IPS DF 4.7 (cell line): Measurements from ENCODE around the gene FAM171A1.
"Not testable (repeated sequence)": the region's sequence is repeated elsewhere in the genome, so short reads cannot be mapped to it uniquely, and the experiment has no call there.

Experiments used
- DNase-seq: peaks from one replicate; pipeline ENCODE4 v3.0.0-alpha.2; 2013; ENCODE audit warnings: low spot score; ENCODE audit errors: extremely low read depth

The FAM171A1 gene

GRCh38 chr10:15290671-15291070 lies 80.4 kb downstream of the FAM171A1 start:
- no peak for DNase-seq

GRCh38 chr10:15290150-15290549 lies 80.9 kb downstream of the FAM171A1 start:
- DNase-seq: no peak

- no peak for DNase-seq
These were observed 90.1 kb downstream of the FAM171A1 start for GRCh38 chr10:15280974-15281373.

DNA sequence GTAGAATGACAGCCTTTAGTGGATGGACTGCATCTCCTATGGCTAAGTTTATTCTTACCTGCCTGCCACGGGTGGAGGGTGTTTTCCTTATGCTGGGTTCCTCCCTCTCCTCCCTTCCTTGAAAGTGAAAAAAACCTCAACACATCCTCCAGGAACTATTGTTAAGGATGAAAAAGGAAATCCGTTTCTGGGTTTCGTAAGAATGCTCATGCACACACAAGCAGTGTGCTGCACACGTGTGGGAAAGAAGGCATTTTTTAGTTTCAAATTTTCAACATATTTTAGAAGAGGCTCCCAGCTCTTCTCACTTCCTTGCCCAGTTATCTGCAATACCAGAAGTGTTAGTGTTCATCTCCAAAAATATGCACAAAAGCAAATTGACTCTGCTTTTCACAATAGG lies 90.6 kb downstream of the FAM171A1 start:
- DNase-seq: no peak

DNA sequence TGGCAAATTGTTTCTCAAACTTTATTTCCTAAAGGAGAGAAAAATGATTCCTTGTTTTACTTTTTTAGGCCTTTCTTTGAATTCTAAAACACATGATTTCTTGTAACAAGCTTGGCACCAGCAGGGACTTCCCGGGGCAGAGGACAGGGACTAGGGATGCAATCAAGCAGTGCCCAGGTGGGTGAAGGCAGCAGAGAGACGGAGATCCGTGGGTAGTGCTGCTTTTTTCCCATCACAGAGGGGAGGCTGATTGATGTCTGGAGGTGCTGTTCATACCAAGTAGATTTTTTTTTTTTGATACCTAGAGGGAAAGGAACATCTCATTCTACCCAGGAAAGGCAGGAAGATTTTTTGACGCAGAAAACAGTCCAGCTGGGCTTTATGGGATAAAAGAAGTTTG lies 91.9 kb downstream of the FAM171A1 start:
- DNase-seq: no peak

GRCh38 chr10:15278786-15279185 lies 92.3 kb downstream of the FAM171A1 start:
- no peak for DNase-seq

- not testable (repeated sequence) for DNase-seq
These were observed 95.0 kb downstream of the FAM171A1 start for GRCh38 chr10:15276039-15276438.

- not testable (repeated sequence) for DNase-seq
These were observed 101.3 kb downstream of the FAM171A1 start for GRCh38 chr10:15269838-15270237.

- no peak for DNase-seq
These were observed 103.6 kb downstream of the FAM171A1 start for GRCh38 chr10:15267496-15267895.

- DNase-seq: no peak
These were observed 105.0 kb downstream of the FAM171A1 start for GRCh38 chr10:15266117-15266516.

DNA sequence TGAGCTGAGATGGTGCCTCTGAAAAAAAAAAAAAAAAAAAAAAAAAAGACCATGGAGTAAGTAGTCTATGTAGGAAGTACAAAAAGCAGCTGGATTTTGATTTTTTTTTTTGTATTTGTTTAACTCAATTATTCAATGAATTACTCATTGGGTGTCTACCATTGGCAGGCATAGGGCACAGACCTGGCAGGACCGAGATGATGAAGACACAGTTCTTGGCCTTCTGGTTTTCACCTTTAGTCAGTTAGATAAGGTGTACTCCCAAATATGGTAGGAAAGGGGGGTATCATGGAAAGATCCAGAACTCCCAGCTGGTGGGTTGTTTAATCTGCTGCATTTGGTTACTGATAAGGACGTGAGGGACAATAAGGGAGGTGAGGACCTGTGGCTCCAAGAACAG lies 105.5 kb downstream of the FAM171A1 start:
- no peak for DNase-seq

- no peak for DNase-seq
These were observed 106.0 kb downstream of the FAM171A1 start for GRCh38 chr10:15265056-15265455.

DNA sequence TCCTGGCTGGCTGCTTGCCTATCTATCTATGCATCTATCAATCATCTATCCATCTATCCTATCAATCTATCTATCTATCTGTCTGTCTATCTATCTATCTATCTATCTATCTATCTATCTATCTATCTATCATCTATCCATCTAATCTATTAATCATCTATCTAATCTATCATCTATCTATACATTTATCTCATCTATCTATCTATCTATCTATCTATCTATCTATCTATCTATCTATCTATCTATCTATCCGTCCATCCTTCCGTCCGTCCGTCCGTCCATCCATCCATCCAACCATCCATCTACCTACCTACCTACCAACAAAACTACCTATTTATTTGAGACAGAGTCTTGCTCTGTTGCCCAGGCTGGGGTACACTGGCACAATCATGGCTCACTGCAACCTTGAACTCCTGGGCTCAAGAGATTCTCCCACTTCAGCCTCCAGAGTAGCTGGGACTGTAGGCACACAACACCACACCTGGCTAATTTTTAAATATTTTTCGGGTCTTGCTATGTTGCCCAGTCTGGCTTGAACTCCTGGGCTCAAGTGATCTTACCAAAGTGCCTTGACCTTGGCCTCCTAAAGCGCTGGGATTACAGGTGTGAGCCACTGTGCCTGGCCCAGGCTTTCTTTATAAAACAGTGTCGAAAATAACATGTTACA lies 107.3 kb downstream of the FAM171A1 start:
- no peak for DNase-seq

DNA sequence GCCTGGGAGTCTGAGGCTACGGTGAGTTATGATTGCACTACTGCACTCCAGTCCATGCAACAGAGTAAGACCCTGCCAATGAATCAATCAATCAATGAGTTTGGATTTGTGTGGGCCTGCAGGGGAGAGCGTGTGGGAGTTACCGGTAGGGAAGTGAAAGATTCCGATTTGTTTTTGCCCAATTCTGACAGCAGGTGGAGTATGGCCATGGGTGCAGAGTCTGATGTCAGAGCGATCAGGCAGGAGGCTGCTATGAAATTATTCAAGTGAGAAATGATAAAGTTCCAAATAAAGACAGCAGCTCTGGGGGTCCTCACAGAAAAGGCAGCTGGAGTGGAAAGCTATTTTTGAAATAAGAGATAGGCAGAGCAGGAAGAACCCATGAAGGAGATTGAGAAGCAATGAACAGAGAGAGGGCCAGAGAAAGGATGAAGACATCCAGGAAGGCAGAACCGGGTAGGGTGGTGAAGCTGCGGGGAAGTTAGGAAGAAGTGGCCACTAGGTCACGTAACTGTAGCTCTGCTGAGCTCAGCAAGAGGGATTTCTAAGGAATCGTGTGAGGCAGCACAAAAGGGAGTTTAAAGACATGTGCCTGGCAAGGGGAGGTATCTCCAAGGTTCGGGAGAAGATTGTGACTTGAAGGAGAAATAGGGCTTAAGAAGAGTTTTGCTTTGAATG lies 108.9 kb downstream of the FAM171A1 start:
- no peak for DNase-seq

DNA sequence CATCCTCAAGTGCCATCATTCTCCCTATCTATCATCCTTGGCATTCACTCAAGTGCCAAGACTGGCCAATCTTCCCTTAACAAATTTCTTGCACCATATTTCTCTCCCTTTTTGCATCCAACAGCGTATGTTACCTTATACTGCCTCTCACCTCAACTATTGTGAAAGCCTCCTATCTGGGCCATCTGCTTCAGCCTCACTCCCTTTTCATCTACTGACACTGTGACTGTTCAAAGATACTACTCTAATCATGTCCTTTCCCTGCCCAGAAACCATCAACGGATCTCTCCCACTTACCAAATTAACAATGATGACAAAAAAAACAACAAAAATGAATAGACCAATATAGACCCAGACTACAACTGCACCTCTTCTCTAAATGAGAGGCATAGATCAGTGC lies 112.0 kb downstream of the FAM171A1 start:
- no peak for DNase-seq

DNA sequence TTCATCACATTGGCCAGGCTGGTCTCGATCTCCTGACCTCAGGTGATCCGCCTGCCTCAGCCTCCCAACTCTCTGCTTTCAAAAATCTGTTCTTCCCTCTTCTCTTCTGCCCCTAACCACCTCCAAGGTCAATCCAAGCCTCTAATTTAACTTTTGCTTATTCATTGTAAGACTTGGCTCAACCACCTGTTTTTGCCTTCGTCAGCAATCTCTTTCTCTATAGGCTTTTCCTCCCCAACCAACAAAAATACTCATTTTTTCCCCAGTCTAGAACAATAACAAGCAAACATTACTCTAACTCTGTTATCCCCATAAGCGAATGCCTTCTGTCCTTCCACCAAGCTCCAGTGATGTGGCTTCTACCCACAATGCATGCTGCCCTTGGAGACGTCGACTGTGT lies 112.8 kb downstream of the FAM171A1 start:
- no peak for DNase-seq

- no peak for DNase-seq
These were observed 115.1 kb downstream of the FAM171A1 start for GRCh38 chr10:15255961-15256360.

- no peak for DNase-seq
These were observed 116.1 kb downstream of the FAM171A1 start for GRCh38 chr10:15254808-15255648.

DNA sequence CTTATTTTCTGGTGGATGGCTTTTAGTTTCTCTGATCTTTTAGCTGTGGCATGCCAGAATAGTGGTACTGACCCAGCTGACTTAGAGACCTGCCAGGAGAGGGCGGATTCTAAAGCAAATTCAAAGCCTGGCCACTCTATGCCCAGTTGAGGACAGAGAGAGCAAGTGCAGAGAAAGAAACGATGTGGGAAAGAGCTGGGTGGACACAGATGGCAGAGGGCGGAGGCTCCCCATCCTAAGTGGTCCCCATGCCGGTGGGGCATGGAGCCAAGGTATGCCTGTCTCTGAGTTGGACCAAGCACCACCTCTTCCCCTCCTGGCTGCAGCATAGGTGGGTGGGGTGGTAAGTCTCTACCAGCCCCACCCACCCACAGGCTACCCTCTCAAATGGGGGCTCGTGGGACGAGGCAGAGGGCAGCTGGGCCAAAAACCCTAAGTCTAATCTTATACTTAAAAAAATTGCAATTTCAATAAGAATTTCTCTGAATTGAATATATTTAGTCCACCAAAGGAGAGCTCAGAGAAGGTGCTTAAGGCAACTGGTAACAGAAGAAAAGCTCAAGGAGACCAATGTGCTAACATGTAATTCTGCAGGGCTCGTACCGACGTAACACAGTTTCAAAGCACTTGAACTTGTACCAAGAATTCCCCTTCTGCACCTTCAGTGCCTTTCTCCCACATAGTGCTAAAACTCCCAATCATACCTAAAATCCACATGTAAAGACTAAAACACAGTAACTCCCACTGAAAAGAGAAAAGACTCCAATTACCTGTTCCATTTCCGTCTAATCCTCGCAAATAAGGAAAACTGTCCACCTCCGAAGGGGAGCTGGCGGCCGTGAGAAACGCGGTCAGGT lies 116.9 kb downstream of the FAM171A1 start:
- no peak for DNase-seq

DNA sequence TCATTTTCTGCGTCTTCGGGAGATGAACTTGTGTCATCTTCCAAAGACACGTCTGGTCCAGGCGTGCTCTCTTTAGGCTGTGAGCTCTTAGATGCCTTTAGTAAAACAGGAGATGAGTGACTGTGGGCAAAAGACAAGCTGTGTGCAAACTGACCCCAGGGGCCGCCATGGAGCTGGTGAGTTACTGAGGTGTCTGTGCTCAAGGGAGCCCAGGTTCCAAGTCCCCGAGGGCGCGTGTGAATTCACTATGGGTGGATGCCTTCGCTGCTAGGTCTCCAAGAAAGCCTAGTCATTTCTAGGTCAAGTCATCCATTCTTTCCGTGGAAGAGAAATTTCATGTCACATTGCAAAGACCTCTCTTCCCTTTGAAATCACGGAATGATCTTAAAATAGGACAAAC lies 118.7 kb downstream of the FAM171A1 start:
- DNase-seq: no peak

DNA sequence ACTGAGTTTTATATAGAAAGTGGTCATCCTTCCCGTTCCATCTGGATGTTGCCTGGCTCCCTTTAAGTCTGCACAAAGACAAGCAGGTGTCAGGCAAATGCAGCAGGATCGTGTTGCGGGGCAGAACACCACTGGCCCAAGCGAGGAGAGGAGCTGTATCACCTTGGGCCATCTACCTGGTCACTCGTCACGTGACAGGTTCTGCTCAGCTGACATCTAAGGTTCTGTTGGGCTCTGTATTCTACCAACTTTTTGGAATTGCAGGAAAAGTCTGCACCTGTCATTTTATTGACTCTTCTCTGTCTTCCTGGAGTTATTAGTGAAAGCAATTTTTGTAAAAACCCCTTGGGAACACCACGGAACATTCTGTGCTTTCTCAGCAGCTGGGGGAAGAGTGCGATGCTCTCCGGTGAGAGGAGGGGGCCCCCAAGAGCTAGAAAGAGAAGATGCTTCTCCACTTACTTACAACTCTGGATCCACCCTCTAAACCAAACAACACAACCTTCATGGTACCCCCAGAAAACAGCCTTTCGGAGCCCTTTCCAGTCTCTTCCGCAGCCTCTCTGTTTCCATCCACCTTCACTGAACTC lies 119.2 kb downstream of the FAM171A1 start:
- no peak for DNase-seq
